Esophagus squamous epithelium (tissue), 5 donors: ENCODE measurements around the gene AMMECR1. TPM values are rescaled to one million over a fixed set of nuclear protein-coding genes. Genes with fewer than 3 reads are reported as not detected.
"Not testable (repeated sequence)": the region's sequence is repeated elsewhere in the genome, so short reads cannot be mapped to it uniquely, and the experiment has no call there.

Source experiments
- DNase-seq: peaks from one replicate; lab custom pipeline; 2025; lab: John Stamatoyannopoulos, UW
- H3K27ac ChIP-seq, 4 donors: fragments of 200-600 bp; sonication (generic); one replicate each; pipeline ENCODE4 v1.5.1; 2016 to 2019; ENCODE audit warnings: mild to moderate bottlenecking in 1 of 4
- H3K27me3 ChIP-seq, 4 donors: fragments of 200-600 bp; sonication (generic); 1 replicate in 3 of 4; 2 replicates in 1 of 4; pipeline versions ENCODE4 v1.5.1 to v1.6.0; 2017 to 2021; ENCODE audit warnings: antibody characterized with exemption in 1 of 4
- H3K36me3 ChIP-seq, 3 donors: fragments of 200-600 bp; sonication (generic); one replicate each; pipeline ENCODE4 v1.5.1; 2016 to 2019
- H3K4me1 ChIP-seq, 3 donors: fragments of 200-600 bp; sonication (generic); one replicate each; pipeline ENCODE4 v1.5.1; 2017 to 2019
- H3K4me3 ChIP-seq, 4 donors: fragments of 200-600 bp; sonication (generic); 1 replicate in 3 of 4; 2 replicates in 1 of 4; pipeline ENCODE4 v1.5.1; 2016 to 2019; ENCODE audit warnings: mild to moderate bottlenecking in 2 of 4, moderate library complexity in 1 of 4
- H3K9me3 ChIP-seq, 3 donors: fragments of 200-600 bp; sonication (generic); one replicate each; pipeline ENCODE4 v1.5.1; 2016 to 2019
- POLR2A ChIP-seq, 4 donors: fragments of 450-650 bp; IDR thresholded peaks; one replicate each; pipeline ENCODE4 v1.6.1; 2017; ENCODE audit warnings: antibody characterized with exemption in 4 of 4, mild to moderate bottlenecking in 4 of 4, moderate library complexity in 3 of 4
- WGBS, 2 donors: methylation state at CpG; one replicate each; pipeline ENCODE4 v1.1.5; 2018; 5-methylcytosine and 5-hydroxymethylcytosine counted together
- intact Hi-C: fragments of 100-400 bp; cut with DNase I; formaldehyde crosslinking; loops from one replicate; pipeline ENCODE4 v1.15.0; 2022
- total RNA-seq, 4 donors: library from RNA; depleted of rRNA; stranded (reverse); fragments of >200 nt; gene quantifications; one replicate each; pipeline ENCODE4 v1.1.0, GENCODE V29; 2016
- TF ChIP-seq, protein P1 (sequence below), 6 experiments: fragments of 450-650 bp in 4 of 6; fragments of 200-600 bp in 2 of 6; sonication (generic) in 2 of 6; IDR thresholded peaks; one replicate each; pipeline ENCODE4 v1.5.1; 2016 to 2019; ENCODE audit warnings: antibody characterized with exemption in 6 of 6, mild to moderate bottlenecking in 4 of 6, moderate library complexity in 4 of 6
- donor health status: DM: yes; HTN: yes; CAD: no.

AMMECR1 gene
- total RNA-seq, 4 donors from 2014 or later: 9.3 to 33.2 (median 14.5) TPM

DNA sequence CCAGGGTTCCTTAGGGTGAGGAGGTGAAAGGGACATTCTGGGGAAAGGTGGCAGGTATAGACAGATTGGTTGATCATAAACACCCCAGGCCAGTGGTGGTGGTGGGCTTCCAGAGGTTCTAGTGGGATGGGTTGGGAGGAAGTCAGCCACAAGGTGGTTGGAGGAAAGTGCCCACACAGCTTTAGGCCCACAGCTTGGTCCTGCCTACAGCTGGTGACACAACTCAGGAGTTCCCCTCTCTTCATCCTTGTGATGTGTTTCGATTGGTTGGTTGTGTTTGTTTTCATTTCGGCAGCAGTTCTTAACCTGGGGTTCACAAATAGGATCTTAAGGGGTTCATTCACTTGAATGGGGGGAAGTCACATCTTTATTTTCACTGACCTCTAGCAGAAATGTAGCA, 158.0 kb downstream of the AMMECR1 start:
- intact Hi-C loops: loop anchor here (5.0 kb wide), 1 partner anchor 247 kb away; no protein-coding TSS in a partner anchor
- Histone ChIP-seq H3K27me3 (no peaks in the 10 kb centered on the region), H3K27ac (no peak overlapping the region), H3K9me3 (no peaks in the 10 kb centered on the region), H3K4me3 (no peak overlapping the region), H3K36me3 (no peaks in the 10 kb centered on the region), H3K4me1 (peaks cover 0 to 31% (median 0%) of the 10 kb centered on the region in 3 donors)
- DNase-seq: no peak
- TF ChIP-seq, protein P1, sequence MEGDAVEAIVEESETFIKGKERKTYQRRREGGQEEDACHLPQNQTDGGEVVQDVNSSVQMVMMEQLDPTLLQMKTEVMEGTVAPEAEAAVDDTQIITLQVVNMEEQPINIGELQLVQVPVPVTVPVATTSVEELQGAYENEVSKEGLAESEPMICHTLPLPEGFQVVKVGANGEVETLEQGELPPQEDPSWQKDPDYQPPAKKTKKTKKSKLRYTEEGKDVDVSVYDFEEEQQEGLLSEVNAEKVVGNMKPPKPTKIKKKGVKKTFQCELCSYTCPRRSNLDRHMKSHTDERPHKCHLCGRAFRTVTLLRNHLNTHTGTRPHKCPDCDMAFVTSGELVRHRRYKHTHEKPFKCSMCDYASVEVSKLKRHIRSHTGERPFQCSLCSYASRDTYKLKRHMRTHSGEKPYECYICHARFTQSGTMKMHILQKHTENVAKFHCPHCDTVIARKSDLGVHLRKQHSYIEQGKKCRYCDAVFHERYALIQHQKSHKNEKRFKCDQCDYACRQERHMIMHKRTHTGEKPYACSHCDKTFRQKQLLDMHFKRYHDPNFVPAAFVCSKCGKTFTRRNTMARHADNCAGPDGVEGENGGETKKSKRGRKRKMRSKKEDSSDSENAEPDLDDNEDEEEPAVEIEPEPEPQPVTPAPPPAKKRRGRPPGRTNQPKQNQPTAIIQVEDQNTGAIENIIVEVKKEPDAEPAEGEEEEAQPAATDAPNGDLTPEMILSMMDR (IDR thresholded peaks at IDR 0.05): no peak
- no peak for TF ChIP-seq POLR2A (IDR thresholded peaks at IDR 0.05)
- 53 to 70% methylated on average over 2 of the region's 2 CpGs for WGBS, 2 donors

DNA sequence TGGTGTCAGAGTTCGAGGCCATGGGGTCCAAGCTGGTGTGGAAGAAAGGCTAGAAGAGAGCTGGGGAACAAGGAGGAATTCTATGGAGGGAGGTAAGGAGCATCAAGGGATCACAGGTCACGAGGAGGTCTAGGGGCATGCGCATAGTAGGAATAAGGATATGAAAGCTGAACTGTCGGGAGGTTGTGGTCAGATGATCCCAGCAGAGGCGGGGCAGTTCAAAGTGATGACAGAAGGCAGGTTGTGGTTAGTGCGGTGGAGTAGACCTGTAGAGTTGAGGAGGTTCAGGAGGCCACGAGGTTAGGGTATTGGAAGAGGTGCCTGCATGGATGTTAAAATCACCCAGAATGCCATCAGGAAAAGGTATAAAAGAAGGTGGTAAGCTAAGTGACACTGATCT, 158.7 kb downstream of the AMMECR1 start:
- intact Hi-C loops: loop anchor here (5.0 kb wide), 1 partner anchor 248 kb away; no protein-coding TSS in a partner anchor
- TF ChIP-seq, protein P1 (IDR thresholded peaks at IDR 0.05): no peak
- TF ChIP-seq POLR2A (IDR thresholded peaks at IDR 0.05): no peak
- 74 to 80% methylated on average over 7 of the region's 7 CpGs for WGBS, 2 donors
- Histone ChIP-seq H3K9me3 (no peaks in the 10 kb centered on the region), H3K36me3 (no peaks in the 10 kb centered on the region), H3K4me3 (no peak overlapping the region), H3K4me1 (peaks cover 0 to 31% (median 0%) of the 10 kb centered on the region in 3 donors), H3K27me3 (no peaks in the 10 kb centered on the region), H3K27ac (no peak overlapping the region)
- DNase-seq: no peak

DNA sequence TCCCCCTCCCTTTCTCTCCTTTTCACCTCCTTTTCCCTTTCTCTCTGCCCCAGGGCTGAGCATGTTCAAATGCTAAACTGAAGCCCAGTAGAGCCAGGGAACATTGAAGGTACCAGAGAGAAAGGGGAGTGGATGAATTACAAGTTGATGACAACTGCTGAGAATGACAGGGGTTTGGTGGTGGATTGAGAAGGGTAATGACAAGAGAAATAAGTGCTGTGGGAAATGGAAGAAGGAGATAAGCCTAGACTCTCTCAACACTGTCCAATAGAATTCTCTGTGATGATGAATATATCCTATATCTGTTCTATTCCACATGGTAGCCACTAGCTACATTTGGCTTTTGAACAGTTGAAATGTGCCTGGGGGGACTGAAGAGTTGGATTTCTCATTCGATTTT, 160.4 kb downstream of the AMMECR1 start:
- 75 to 83% methylated on average over 1 of the region's 1 CpG for WGBS, 2 donors
- Histone ChIP-seq H3K36me3 (no peaks in the 10 kb centered on the region), H3K4me1 (peaks cover 0 to 20% (median 0%) of the 10 kb centered on the region in 3 donors), H3K4me3 (no peak overlapping the region), H3K27ac (no peak overlapping the region), H3K9me3 (no peaks in the 10 kb centered on the region), H3K27me3 (no peaks in the 10 kb centered on the region)
- no peak for TF ChIP-seq POLR2A (IDR thresholded peaks at IDR 0.05)
- TF ChIP-seq, protein P1 (IDR thresholded peaks at IDR 0.05): no peak
- no peak for DNase-seq
- intact Hi-C loops: loop anchor here (5.0 kb wide), 1 partner anchor 250 kb away; no protein-coding TSS in a partner anchor

DNA sequence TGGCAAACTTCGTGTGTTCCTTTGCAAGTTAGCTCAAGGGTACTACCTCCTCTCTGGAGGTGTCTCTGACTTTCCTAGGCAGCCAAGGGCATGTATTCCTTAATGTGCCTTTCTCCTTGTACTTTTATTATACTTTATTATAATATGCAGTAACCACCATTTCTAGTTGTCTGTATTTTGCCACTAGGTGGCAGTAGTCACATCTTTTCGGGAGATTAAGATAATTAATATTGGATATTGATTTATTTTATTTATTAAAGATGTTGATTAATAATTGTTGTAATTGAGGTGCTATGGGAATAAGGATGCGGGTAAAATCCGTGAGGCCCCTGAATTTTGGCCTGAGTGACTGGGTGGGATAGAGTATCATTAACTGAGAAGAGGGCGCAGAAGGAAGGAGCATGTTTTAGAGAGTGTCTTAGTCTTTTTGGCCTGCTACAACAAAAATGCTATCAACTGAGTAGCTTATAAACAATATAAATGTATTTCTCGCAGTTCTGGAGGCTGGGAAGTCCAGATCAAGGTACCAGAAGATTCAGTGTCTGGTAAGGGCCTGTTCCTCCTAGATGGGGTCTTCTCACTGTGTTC, 161.6 kb downstream of the AMMECR1 start:
- TF ChIP-seq, protein P1 (IDR thresholded peaks at IDR 0.05): peak in 5 of 6 experiments; percentile 28 to 69 (median 47)
- TF ChIP-seq POLR2A (IDR thresholded peaks at IDR 0.05): no peak
- no peaks in the 10 kb centered on the region for H3K27me3 ChIP-seq
- H3K4me3 ChIP-seq: no peak overlapping the region
- no peak for DNase-seq
- no peaks in the 10 kb centered on the region for H3K36me3 ChIP-seq
- intact Hi-C loops: loop anchor here (5.0 kb wide), 1 partner anchor 251 kb away; no protein-coding TSS in a partner anchor
- H3K9me3 ChIP-seq: no peaks in the 10 kb centered on the region
- H3K4me1 ChIP-seq: peaks cover 0 to 14% (median 0%) of the 10 kb centered on the region in 3 donors
- WGBS, 2 donors: 53 to 58% methylated on average over 6 of the region's 6 CpGs
- H3K27ac ChIP-seq: no peak overlapping the region

DNA sequence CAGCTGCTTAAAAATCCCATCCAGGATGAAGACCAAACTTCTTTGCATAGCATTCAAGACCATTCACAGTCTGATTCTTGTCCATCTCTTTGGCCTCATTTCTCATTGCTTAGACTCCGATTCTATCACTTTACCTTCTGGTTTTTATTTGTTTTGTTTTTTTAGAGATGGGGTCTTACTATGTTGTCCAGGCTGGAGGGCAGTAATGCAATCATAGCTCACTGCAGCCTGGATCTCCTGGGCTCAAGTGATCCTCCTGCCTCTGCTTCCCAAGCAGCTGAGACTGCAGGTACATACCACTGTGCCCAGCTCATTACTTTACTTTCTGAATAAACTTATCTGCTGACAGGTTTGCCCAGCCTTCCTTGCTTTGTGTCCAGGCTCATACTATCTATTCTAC, 162.1 kb downstream of the AMMECR1 start:
- intact Hi-C loops: loop anchor here (5.0 kb wide), 1 partner anchor 252 kb away; no protein-coding TSS in a partner anchor
- no peak for TF ChIP-seq POLR2A (IDR thresholded peaks at IDR 0.05)
- TF ChIP-seq, protein P1 (IDR thresholded peaks at IDR 0.05): no peak
- Histone ChIP-seq H3K4me1 (peaks cover 0 to 9% (median 0%) of the 10 kb centered on the region in 3 donors), H3K36me3 (no peaks in the 10 kb centered on the region), H3K27me3 (no peaks in the 10 kb centered on the region), H3K27ac (no peak overlapping the region), H3K9me3 (no peaks in the 10 kb centered on the region), H3K4me3 (no peak overlapping the region)
- no peak for DNase-seq
- 64 to 92% methylated on average over 1 of the region's 1 CpG for WGBS, 2 donors

DNA sequence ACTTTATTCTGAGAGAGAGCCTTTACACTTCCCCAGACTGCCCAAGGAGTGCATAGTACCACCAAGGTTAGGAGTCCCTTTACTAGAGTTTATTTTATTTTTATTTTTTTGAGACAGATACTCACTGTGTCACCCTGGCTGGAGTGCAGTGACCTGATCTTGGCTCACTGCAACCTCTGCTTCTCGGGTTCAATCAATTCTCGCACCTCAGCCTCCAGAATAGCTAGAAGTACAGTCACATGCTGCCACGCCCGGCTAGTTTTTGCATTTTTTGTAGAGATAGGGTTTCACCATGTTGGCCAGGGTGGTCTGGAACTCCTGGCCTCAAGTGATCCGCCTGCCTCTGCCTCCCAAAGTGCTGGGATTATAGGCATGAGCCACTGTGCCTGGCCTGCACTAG, 163.6 kb downstream of the AMMECR1 start:
- WGBS, 2 donors: 67% methylated on average over 2 to 3 of the region's 5 CpGs

More for the DNA sequence above, 163.6 kb downstream of the AMMECR1 start:
- DNase-seq, intact Hi-C loops, H3K27me3 ChIP-seq, H3K27ac ChIP-seq, H3K4me3 ChIP-seq, H3K36me3 ChIP-seq, H3K4me1 ChIP-seq, H3K9me3 ChIP-seq: not testable (repeated sequence)
